IPS-NIHi7 (cell line): ENCODE data around the gene PIGN.
"Not testable (repeated sequence)": the region's sequence is repeated elsewhere in the genome, so short reads cannot be mapped to it uniquely, and the experiment has no call there.

Source experiments
- DNase-seq: peaks from one replicate; pipeline ENCODE4 v3.0.0; 2012; ENCODE audit warnings: mixed read lengths; ENCODE audit errors: extremely low spot score

The PIGN gene

GRCh38 chr18:62061821-62062478 is 124.9 kb downstream of the PIGN start:
- DNase-seq, result no peak

GRCh38 chr18:62060820-62061219 is 126.0 kb downstream of the PIGN start:
- no peak for DNase-seq

GRCh38 chr18:62054929-62055498 is 131.8 kb downstream of the PIGN start:
- no peak for DNase-seq

GRCh38 chr18:62048279-62048678 is 138.6 kb downstream of the PIGN start:
- no peak for DNase-seq

- DNase-seq, result no peak
These were observed 141.5 kb downstream of the PIGN start for GRCh38 chr18:62045316-62045715.

- DNase-seq, result no peak
These were observed 142.3 kb downstream of the PIGN start for GRCh38 chr18:62044490-62045000.

- DNase-seq, result no peak
These were observed 148.7 kb downstream of the PIGN start for GRCh38 chr18:62037989-62038778.

- DNase-seq, result no peak
These were observed 149.7 kb downstream of the PIGN start for GRCh38 chr18:62037012-62037742.

- not testable (repeated sequence) for DNase-seq
These were observed 152.6 kb downstream of the PIGN start for GRCh38 chr18:62034286-62034685.

- DNase-seq, result no peak
These were observed 153.1 kb downstream of the PIGN start for GRCh38 chr18:62033756-62034155.

- DNase-seq, result no peak
These were observed 153.6 kb downstream of the PIGN start for GRCh38 chr18:62033207-62033606.

- DNase-seq, result no peak
These were observed 156.5 kb downstream of the PIGN start for GRCh38 chr18:62030091-62030985.

- DNase-seq, result no peak
These were observed 158.1 kb downstream of the PIGN start for GRCh38 chr18:62028715-62029114.

- no peak for DNase-seq
These were observed 158.8 kb downstream of the PIGN start for GRCh38 chr18:62027914-62028520.

GRCh38 chr18:62026586-62026985 is 160.3 kb downstream of the PIGN start:
- DNase-seq, result peak; percentile 33

- DNase-seq, result no peak
These were observed 161.9 kb downstream of the PIGN start for GRCh38 chr18:62024983-62025382.

GRCh38 chr18:62023536-62023935 is 163.3 kb downstream of the PIGN start:
- no peak for DNase-seq

- DNase-seq, result no peak
These were observed 168.2 kb downstream of the PIGN start for GRCh38 chr18:62018759-62019041.

- no peak for DNase-seq
These were observed 168.7 kb downstream of the PIGN start for GRCh38 chr18:62018034-62018758.

- DNase-seq, result no peak
These were observed 169.2 kb downstream of the PIGN start for GRCh38 chr18:62017618-62018017.
